OCI-LY7 (cell line): ENCODE results near the gene TAPBPL. TPM values are rescaled to one million over a fixed set of nuclear protein-coding genes. Genes with fewer than 3 reads are reported as not detected.
A peak's percentile ranks its signal among the peaks of the same experiment; 100 is the strongest.

Experiments used
- BruUV-seq: library from RNA; stranded (reverse); fragments of 400-500 nt; replicated peaks from 2 replicates; lab custom pipeline; 2021; lab: Mats Ljungman, UMichigan
- CTCF ChIA-PET: fragments of 300-600 bp; sonication (Branson Sonifier 250); formaldehyde crosslinking; loops from one replicate; lab custom pipeline; 2022; ENCODE audit warnings: antibody characterized with exemption; ENCODE audit not compliant: unreplicated experiment; lab: Charles Lee
- POLR2A ChIA-PET: fragments of 300-600 bp; sonication (Branson Sonifier 250); formaldehyde crosslinking; loops from one replicate; lab custom pipeline; 2022; ENCODE audit warnings: antibody characterized with exemption; lab: Charles Lee
- DNase-seq: peaks from one replicate; pipeline ENCODE4 v3.0.0-alpha.2; 2015; ENCODE audit warnings: low spot score
- H2AFZ ChIP-seq: fragments of 200-600 bp; sonication (generic), shearing (Covaris generic); 2 replicates; pipeline ENCODE4 v1.6.1; 2014; ENCODE audit warnings: mild to moderate bottlenecking, antibody characterized with exemption, low read length, moderate library complexity
- H3K27ac ChIP-seq: fragments of 200-600 bp; sonication (generic); 2 replicates; pipeline ENCODE4 v1.5.1; 2014; ENCODE audit warnings: mixed run types, low read depth, mild to moderate bottlenecking, moderate library complexity, low read length, inconsistent platforms; ENCODE audit not compliant: poor library complexity, severe bottlenecking
- H3K36me3 ChIP-seq: fragments of 200-600 bp; sonication (generic); 2 replicates; pipeline ENCODE4 v1.6.1; 2014; ENCODE audit warnings: mild to moderate bottlenecking, antibody characterized with exemption, low read length, moderate library complexity, mixed read lengths; ENCODE audit not compliant: insufficient read depth
- H3K4me1 ChIP-seq: fragments of 200-600 bp; sonication (generic); 2 replicates; pipeline ENCODE4 v1.5.1; 2014; ENCODE audit warnings: mild to moderate bottlenecking, low read length; ENCODE audit not compliant: insufficient read depth, poor library complexity, severe bottlenecking
- H3K4me2 ChIP-seq: fragments of 200-600 bp; sonication (generic); 2 replicates; pipeline ENCODE4 v1.6.1; 2014; ENCODE audit warnings: mild to moderate bottlenecking, low read length
- H3K4me3 ChIP-seq: fragments of 200-600 bp; sonication (generic); 2 replicates; pipeline ENCODE4 v1.5.1; 2014; ENCODE audit warnings: mild to moderate bottlenecking, low read depth, low read length; ENCODE audit not compliant: poor library complexity, severe bottlenecking
- H3K79me2 ChIP-seq: fragments of 200-600 bp; sonication (generic); 2 replicates; pipeline ENCODE4 v1.6.1; 2016; ENCODE audit warnings: low read depth, mild to moderate bottlenecking, low read length, moderate library complexity, mixed read lengths; ENCODE audit not compliant: insufficient read depth
- H3K9me2 ChIP-seq: fragments of 200-600 bp; sonication (generic); 2 replicates; pipeline ENCODE4 v1.6.1; 2016; ENCODE audit warnings: mild to moderate bottlenecking, low read length, mixed read lengths; ENCODE audit not compliant: insufficient read depth
- H3K9me3 ChIP-seq: fragments of 200-600 bp; sonication (generic); 2 replicates; pipeline ENCODE4 v1.6.1; 2014; ENCODE audit warnings: mild to moderate bottlenecking, mixed run types, low read length, mixed read lengths
- H4K20me1 ChIP-seq: fragments of 200-600 bp; sonication (generic); 2 replicates; pipeline ENCODE4 v1.6.1; 2014; ENCODE audit warnings: mild to moderate bottlenecking, antibody characterized with exemption, low read length, moderate library complexity, mixed read lengths; ENCODE audit not compliant: insufficient read depth
- EZH2phosphoT487 ChIP-seq: fragments of 200-600 bp; sonication (generic); IDR thresholded peaks from 2 replicates; pipeline ENCODE4 v1.6.1; 2018; ENCODE audit warnings: low read depth, borderline replicate concordance, mild to moderate bottlenecking, mixed run types, antibody characterized with exemption, low read length, moderate library complexity, mixed read lengths
- intact Hi-C: fragments of 100-400 bp; cut with micrococcal nuclease; formaldehyde crosslinking; loops from one replicate; pipeline ENCODE4 v1.10.0; 2022; ENCODE audit not compliant: unreplicated experiment
- total RNA-seq, 2 experiments: library from RNA; depleted of rRNA in 1 of 2; stranded (reverse); fragments of >200 nt in 1 of 2; shearing (Covaris generic) in 1 of 2; gene quantifications; 2 replicates each; pipeline ENCODE4 v1.2.3, GENCODE V29; 2014 to 2022
- TF ChIP-seq, protein P1 (sequence below): fragments of 200-600 bp; sonication (generic); conservative IDR thresholded peaks from 2 replicates; pipeline ENCODE4 v1.5.1; 2014; ENCODE audit warnings: mild to moderate bottlenecking, antibody characterized with exemption, low read length, moderate library complexity, mixed read lengths

TAPBPL gene
- total RNA-seq, 2 experiments from 2014 or later, result 23.7 to 25.5 TPM

DNA sequence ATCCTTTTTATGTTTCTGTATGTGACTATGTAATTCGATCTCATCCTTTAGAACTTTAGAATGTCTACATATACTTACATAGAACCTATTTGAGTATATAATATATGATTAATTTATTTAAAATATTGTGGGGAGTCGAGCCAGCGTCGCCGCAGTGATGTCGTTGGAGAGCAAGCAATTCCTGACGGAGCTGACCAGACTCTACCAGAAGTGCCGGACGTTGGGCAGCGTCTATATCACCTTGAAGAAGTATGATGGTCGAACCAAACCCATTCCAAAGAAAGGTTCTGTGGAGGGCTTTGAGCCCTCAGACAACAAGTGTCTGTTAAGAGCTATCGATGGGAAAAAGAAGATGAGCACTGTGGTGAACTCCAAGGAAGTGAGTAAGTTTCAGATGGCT, 13.5 kb upstream of the TAPBPL start:
- no peaks in the 10 kb centered on the region for H4K20me1 ChIP-seq
- no peak for DNase-seq
- POLR2A ChIA-PET, result interaction anchor here (0.6 to 0.9 kb wide), 5 partner anchors 23 to 1539 kb away, joined by 3 to 4 read pairs (median 3); no protein-coding TSS in a partner anchor
- no peaks in the 10 kb centered on the region for H3K36me3 ChIP-seq
- no TSS peak for BruUV-seq
- intact Hi-C loops, result no loop called here
- H3K79me2 ChIP-seq, result no peaks in the 10 kb centered on the region
- no peak overlapping the region for H3K27ac ChIP-seq
- peaks cover 38% of the 10 kb centered on the region for H3K4me1 ChIP-seq
- TF ChIP-seq, protein P1, sequence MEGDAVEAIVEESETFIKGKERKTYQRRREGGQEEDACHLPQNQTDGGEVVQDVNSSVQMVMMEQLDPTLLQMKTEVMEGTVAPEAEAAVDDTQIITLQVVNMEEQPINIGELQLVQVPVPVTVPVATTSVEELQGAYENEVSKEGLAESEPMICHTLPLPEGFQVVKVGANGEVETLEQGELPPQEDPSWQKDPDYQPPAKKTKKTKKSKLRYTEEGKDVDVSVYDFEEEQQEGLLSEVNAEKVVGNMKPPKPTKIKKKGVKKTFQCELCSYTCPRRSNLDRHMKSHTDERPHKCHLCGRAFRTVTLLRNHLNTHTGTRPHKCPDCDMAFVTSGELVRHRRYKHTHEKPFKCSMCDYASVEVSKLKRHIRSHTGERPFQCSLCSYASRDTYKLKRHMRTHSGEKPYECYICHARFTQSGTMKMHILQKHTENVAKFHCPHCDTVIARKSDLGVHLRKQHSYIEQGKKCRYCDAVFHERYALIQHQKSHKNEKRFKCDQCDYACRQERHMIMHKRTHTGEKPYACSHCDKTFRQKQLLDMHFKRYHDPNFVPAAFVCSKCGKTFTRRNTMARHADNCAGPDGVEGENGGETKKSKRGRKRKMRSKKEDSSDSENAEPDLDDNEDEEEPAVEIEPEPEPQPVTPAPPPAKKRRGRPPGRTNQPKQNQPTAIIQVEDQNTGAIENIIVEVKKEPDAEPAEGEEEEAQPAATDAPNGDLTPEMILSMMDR, result no peak
- H2AFZ ChIP-seq, result no peak overlapping the region
- no peaks in the 10 kb centered on the region for H3K9me2 ChIP-seq
- CTCF ChIA-PET, result no interaction called here
- H3K4me2 ChIP-seq, result no peak overlapping the region
- no peaks in the 10 kb centered on the region for H3K9me3 ChIP-seq
- H3K4me3 ChIP-seq, result no peak overlapping the region

DNA sequence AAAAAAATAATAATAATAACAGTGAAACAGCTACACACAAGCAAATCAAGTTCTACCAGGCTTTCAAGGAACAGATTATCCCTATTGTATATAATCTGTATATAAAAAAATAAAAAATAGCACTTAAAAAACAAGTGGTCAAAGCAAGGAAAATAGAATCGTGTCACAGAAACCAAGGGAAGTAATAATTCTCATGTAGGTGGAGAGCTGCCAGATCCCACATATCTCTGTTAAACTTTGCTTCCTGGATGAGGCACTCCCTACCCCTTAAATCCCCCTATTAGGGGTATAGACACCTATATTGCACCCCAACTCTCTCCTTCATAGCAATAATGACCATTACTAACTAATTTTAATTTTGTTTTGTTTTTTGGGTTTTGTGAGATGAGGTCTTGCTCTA, 11.5 kb upstream of the TAPBPL start:
- POLR2A ChIA-PET, result interaction anchor here (0.8 to 1.1 kb wide), 2 partner anchors 14 to 19 kb away, joined by 3 to 4 read pairs; no protein-coding TSS in a partner anchor
- TF ChIP-seq EZH2phosphoT487, result no peak
- TF ChIP-seq, protein P1, result no peak
- no TSS peak for BruUV-seq
- intact Hi-C loops, result no loop called here
- H3K4me2 ChIP-seq, result no peak overlapping the region
- H3K27ac ChIP-seq, result no peak overlapping the region
- H4K20me1 ChIP-seq, result no peaks in the 10 kb centered on the region
- CTCF ChIA-PET, result no interaction called here
- H3K9me3 ChIP-seq, result no peaks in the 10 kb centered on the region
- no peak overlapping the region for H3K4me3 ChIP-seq
- no peaks in the 10 kb centered on the region for H3K36me3 ChIP-seq
- no peak overlapping the region for H2AFZ ChIP-seq
- DNase-seq, result no peak
- H3K9me2 ChIP-seq, result no peaks in the 10 kb centered on the region
- H3K4me1 ChIP-seq, result peaks cover 43% of the 10 kb centered on the region
- H3K79me2 ChIP-seq, result peaks cover 7% of the 10 kb centered on the region; the same call in 1 of the 2 replicates

DNA sequence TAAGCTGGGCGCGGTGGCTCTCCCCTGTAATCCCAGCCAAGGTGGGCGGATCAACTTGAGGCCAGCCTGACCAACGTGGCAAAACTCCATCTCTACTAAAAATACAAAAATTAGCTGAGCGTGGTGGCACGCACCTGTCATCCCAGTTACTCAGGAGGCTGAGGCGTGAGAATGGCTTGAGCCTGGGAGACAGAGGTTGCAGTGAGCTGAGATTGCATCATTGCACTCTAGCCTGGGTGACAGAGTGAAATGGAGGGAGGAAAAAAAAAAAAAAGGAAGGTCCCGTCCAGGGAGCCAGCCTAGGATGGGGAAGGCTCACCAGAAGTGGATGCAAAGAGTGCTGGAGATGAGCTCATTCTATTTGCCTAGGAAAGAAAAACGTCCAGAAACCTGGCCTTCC, 9.0 kb upstream of the TAPBPL start:
- no peaks in the 10 kb centered on the region for H3K9me2 ChIP-seq
- H3K4me1 ChIP-seq, result peaks cover 68% of the 10 kb centered on the region
- ChIA-PET CTCF (interaction anchor here (0.6 to 2.1 kb wide), 7 partner anchors 9 to 28 kb away, joined by 3 to 8 read pairs (median 4); partner anchors contain the start of gene TAPBPL), POLR2A (interaction anchor here (0.5 to 7.2 kb wide), 12 partner anchors 9 to 310 kb away, joined by 3 to 112 read pairs (median 6); partner anchors contain the start of genes MRPL51, TAPBPL and VAMP1)
- H4K20me1 ChIP-seq, result no peaks in the 10 kb centered on the region
- intact Hi-C loops, result loop anchor here (1.0 kb wide), 1 partner anchor 12 kb away; no protein-coding TSS in a partner anchor
- peak overlapping the region; percentile 83 for H3K4me2 ChIP-seq
- no peaks in the 10 kb centered on the region for H3K9me3 ChIP-seq
- peak overlapping the region; percentile 96 for H3K27ac ChIP-seq
- BruUV-seq, result no TSS peak
- TF ChIP-seq, protein P1, result no peak
- no peak for TF ChIP-seq EZH2phosphoT487
- peak overlapping the region; percentile 16; the same call in 1 of the 2 replicates for H2AFZ ChIP-seq
- peaks cover 14% of the 10 kb centered on the region; the same call in 1 of the 2 replicates for H3K79me2 ChIP-seq
- H3K36me3 ChIP-seq, result no peaks in the 10 kb centered on the region
- peak overlapping the region; percentile 41 for H3K4me3 ChIP-seq
- no peak for DNase-seq
